ENCODE data around the gene ABCA5.
"Not testable (repeated sequence)": the region's sequence is repeated elsewhere in the genome, so short reads cannot be mapped to it uniquely, and the experiment has no call there.

Gene ABCA5

GRCh38 chr17:69326377-69327059, 415 bp downstream of the ABCA5 start:
- no peak for DNase-seq

DNA sequence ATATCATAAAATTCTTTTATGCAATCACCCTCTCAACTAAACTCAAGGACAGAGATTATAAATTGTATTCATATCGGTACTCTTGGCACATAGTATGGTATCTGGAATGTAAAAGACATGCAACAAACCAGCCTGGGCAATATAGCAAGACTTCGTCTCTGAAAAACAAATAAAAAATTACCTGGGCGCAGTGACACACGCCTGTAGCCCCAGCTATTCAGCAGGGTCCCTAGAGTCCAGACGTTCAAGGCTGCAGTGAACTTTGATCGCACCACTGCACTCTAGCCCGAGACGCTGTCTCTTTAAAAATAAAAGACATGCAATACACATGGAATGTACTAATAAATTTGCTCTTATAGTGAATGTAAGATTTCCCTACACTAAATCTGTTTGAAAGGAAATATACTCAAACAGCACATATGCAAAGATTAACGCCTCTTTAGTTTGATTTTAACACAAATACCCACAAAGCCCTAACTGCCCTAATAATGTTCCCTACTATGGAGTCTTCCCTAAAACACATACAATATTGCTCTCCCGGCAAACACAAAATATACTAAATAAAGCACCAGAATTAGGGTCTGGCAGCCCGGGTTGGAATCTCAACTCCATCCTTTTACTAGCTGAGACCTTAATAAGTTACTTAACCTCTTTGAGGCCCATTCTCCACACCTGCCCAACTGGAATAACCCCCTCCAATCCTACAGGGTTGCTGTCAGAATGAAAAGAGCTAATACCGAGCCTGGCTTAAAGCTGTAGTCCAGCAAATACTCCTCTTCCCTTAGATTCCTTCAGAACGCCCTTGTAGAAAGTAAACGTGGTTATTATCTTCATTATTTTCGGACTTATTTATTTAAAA, 1.2 kb downstream of the ABCA5 start:
- no peak for DNase-seq

DNA sequence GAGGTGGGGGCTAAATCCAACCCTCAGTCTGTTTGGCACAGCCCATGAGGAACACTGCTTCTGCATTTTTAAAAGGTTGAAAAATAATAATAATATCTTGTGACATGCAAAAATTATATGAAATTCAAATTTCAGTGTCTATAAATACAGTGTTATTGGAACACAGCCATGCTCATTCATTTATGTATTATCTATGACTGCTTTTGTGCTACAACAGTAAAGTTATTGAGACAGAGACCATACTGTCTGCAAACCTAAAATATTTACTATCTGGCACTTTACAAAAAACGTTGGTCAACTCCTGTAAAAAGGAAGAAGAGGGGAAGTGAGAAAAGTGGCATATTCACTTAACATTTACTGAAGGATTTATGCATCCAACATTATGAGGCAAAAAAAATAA, 3.1 kb downstream of the ABCA5 start:
- DNase-seq, result no peak

DNA sequence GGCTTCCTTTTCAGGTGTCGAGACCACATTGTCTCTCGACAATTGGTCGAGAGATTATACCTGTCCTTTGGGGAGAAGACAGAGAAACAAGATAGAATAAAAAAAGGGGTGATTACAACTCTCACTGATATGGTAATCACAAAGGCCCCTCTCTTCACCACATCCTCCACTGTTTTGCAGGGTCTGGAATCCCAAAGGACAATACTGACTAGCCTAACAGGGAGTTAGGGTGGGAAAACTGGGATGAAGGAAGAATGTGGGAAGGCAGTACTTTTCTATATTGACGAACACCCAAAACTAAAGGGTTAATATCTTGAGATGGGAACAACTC, 6.1 kb downstream of the ABCA5 start:
- no peak for DNase-seq

GRCh38 chr17:69320210-69320907, 6.6 kb downstream of the ABCA5 start:
- no peak for DNase-seq

DNA sequence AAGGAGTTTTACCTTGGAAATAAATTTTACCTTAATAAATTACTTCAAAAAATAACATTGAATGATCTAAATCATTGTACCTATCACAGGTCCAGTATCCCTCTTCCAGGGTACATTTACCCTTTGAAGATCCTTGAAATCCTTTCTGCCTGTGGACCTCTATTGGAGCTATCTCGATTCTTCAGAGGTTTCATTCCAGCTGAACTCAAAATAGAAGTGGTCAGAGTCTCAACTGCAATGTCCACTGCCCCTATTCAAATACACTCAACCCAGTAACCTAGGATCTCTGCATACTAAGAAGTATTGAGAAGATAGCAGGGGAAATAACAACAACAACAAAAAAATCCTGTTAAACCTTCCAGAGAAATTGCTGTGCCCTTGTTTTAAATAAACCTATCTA, 9.3 kb downstream of the ABCA5 start:
- DNase-seq, result no peak

GRCh38 chr17:69314246-69315065, 12.5 kb downstream of the ABCA5 start:
- no peak for DNase-seq

DNA sequence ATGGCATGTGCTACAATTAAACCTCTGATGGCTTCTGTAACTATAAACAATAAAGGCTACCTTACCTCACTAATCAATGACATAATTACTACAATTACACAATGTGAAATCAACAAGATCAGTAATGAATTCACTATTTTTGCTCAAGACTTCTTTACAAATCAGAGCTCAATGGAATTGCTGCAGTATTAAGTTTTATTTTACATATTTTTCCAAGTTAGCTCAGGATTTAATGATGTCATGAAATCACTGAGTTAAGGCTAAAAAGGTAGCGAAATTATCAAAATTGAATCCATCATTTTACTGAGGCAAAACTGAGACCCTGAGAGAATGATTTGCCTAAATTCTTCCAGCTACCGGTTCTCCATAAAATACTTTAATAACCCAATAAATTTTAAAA, 21.8 kb downstream of the ABCA5 start:
- DNase-seq, result no peak

DNA sequence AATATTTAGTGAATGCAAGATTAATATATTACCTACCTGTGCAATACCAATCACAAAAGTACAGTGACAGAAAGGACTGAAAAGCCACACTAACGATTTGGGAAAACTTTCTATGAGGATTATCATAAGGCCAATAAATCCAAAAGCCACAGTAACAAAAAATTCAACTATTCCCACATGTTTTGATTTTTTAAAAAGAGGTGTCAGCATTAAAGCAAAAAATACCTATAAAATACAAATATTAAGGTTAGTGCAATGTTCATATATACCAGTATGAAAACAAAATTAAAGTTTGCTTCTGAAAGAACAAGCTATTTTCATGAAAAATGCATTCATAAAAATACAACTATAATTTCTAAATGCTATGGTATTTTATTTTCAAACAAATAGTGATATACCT, 24.3 kb downstream of the ABCA5 start:
- no peak for DNase-seq

DNA sequence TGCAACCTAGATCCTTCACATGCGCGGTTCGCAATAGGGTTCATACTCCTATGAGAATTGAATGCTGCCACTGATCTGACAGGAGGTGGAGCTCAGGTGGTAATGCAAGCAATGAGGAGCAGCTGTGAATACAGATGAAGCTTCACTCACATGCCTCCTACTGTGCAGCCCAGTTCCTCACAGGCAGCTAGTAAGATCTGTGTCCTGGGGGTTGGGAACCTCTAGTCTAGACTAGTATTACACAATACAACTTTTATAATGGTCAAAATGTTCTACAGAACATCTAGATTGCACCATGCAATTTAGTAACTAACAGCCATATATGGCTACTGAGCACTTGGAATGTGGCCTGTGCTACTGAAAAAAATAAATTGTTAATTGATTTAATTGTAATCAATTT, 26.7 kb downstream of the ABCA5 start:
- DNase-seq, result no peak

GRCh38 chr17:69298120-69298722, 28.7 kb downstream of the ABCA5 start:
- not testable (repeated sequence) for DNase-seq

DNA sequence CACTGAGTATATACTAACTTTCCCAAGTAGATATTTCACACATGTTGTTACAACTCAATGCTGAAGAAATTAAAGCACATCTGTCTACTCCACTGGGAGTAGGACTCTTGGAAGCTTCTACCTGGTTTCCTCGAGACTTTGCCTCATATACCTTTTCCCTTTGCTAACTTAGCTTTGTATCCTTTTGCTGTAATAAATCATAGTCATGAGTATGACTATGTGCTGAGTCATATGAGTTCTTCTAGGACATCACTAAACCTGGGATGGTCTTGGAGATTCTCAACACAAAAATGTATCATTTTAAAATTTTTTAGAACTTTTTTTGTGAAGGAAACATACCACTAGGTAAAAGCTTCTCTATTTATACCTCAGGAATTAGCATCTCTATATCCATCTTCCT, 39.8 kb downstream of the ABCA5 start:
- DNase-seq, result no peak

DNA sequence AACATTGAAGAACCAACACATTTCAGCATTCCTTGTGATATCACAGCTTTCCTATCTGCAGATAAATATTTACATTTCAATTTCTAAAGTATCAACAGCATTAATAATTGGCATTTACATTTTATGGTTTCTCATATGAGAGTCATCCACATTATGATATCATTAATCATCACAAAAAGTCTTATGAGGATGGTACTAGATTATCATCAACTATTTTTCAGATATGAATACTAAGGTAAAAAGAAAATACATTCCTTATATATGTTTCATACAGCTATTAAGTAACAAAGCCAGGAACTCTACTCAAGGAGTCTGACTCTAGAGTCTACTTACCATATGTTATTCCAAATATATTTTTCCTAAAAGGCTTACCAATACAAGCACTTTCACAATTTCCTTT, 40.7 kb downstream of the ABCA5 start:
- DNase-seq, result no peak

- no peak for DNase-seq
These were observed 42.3 kb downstream of the ABCA5 start for GRCh38 chr17:69284646-69285045.

DNA sequence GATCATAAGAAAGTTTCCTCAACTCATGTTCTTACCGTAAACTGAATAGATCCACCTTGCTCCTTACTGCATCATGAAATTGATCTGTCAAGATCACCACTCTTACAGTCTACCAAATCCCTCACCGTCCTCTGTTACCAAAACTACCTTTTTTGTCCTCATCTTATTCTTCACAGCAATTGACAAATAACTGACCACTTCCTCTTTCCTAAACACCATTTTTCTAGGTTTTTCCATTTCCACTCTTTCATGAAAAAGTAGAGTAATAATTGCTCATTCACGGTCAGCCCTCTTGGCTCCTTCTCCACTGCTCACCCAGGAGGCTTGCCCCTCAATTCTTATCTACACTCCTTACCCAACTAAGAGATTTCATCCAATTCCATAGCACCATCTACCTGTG, 44.9 kb downstream of the ABCA5 start:
- no peak for DNase-seq

DNA sequence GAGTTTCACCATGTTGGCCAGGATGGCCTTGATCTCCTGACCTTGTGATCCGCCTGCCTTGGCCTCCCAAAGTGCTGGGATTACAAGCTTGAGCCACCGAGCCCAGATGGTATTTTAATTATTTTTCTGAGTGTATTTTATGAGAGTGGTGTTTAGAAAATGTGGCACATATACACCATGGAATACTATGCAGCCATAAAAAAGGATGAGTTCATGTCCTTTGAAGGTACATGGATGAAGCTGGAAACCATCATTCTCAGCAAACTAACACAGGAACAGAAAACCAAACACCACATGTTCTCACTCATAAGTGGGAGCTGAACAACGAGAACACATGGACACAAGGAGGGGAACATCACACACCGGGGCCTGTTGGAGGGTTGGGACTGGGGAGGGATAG, 50.7 kb downstream of the ABCA5 start:
- not testable (repeated sequence) for DNase-seq

DNA sequence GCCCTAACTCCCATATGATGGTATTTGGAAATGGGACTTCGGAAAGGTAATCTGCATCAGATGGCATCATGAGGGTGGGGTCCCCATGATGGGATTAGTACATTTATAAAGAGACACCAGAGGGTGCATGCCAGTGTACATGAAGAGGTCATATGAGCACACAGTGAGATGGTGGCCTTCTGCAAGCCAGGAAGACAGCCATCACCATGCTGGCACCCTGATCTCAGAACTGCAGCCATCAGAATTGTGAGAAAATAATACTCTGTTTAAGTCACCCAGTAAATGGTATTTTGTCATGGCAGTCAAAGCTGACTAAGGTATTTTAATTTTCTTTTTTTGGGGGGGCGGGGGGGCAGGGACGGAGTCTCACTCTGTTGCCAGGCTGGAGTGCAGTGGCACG, 51.2 kb downstream of the ABCA5 start:
- DNase-seq, result no peak

GRCh38 chr17:69271023-69271422, 55.9 kb downstream of the ABCA5 start:
- no peak for DNase-seq

GRCh38 chr17:69269131-69269998, 57.6 kb downstream of the ABCA5 start:
- DNase-seq, result no peak

DNA sequence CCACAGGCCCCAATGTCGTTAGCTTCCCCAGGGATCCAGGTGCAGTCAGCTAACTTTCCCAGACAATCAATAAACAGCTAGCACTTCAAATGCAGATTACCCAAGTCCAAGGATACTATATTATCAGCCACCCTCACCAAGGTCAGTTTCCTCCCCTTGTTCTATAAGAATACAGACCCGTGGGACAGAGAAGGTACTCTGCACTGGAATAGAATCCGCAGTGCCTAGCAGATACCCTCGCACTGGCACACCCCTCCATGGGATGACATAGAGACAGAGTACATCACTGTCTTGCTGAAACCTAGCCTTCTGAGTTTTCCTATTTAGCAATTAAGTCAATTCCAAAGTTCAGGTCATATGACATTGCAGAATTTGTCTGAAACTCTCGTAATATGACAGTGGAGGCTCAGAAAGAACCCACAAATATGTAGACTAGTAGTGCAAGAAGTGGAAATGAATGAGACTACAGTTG, 58.4 kb downstream of the ABCA5 start:
- no peak for DNase-seq

DNA sequence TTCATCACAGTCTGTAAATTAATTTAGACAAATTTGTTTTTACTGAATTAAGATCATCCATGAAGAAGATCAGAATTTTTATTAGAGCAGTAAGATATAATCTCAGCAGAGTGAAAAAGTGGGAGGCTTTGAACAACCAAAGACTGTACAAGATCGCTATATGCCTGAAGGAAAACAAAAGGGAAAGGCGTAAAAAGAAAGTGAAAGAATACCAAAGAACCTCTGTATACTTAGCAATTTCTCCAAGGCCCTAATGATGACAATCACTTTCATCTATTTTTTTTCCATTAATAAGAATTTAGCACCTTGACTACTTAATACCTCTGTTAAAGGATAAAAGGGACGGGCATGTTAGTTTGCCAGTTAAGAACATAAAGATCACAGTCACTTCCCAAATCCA, 59.7 kb downstream of the ABCA5 start:
- DNase-seq, result no peak

DNA sequence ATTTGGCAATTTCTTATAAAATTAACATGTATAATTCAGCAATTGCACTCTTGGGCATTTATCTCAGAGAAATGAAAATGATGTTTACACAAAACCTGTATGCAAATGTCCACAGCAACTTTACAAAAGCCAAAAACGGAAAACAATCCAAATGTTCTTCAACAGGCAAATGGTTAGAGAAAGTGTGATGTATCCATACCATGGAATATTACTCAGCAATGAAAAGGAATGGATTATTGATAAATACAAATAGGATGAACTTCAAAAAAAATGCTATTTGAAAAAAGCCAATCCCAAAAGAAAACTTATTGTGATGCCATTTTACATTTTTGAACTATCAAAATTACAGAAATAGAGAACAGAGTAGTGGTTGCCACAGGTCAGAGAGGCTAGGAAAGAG, 61.1 kb downstream of the ABCA5 start:
- no peak for DNase-seq

Measured in NCI-H187 treated with DMSO at 0.1 percent for 48 hours (cell line).